ENCODE results near the gene ABCF3.

The ABCF3 gene

DNA sequence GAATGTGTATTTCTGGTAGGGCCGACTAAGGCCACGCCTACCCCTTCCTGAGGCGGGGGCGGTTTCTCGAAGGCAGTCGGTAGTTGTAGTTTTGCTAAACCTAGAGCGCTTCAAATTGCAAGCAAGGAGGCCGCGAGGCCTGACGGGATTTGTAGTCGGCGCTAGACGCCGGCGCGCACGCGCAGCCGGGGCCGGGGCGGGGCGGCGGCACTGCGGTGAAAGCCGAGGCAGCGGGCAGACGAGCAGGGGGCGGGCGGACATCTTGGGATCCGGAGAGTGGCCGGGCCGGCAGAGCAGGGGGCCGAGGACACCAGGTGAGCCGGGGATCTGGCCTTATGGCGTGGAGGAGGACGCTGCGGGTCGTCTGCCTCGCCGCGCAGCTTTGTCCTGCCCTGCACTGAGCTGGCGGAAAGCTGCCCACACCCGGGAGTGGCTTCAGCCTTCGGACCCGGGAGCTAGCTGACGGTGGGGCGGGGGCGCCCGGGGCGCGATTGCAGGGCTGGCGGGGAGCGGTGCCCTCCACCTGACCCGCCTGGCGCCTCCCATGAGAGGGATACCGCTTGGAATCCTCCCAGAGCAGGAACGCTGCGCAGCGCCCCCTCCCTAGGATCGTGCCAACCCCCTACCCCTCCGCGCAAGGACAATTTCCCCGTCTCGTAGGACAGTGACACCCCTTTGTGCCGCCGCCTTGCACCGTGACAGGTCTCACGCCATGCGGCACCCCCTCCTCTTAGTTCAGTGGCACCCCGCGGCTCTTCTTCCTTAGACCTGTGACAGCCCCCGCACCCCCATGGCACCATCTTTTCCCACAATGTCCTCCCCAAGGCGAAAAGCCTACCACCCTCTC, 11.1 kb upstream of the ABCF3 start, which contains the start of gene AP2M1:
TSS of gene AP2M1 (plus strand) at position 210 of the 847 bp plus-strand sequence. CDS start 2,139 bp downstream, outside the sequence.
- peak within 1 kb of the TSS; percentile 98 for H3K9ac ChIP-seq (ENCODE audit: low read length)
- peak; percentile 99 for DNase-seq
- peak within 1 kb of the TSS; percentile 98 to 100 for H3K18ac ChIP-seq (ENCODE audit: low read depth in 1 of 2, low read length in 2 of 2)
- peak within 1 kb of the TSS; percentile 96 to 98 for H3K4me3 ChIP-seq (ENCODE audit: insufficient read depth in 1 of 2, low read depth in 1 of 2, low read length in 2 of 2)
- H4K91ac ChIP-seq (ENCODE audit: low read length), result peak within 1 kb of the TSS; percentile 99
- no peaks in the 10 kb centered on the region for H3K9me3 ChIP-seq (ENCODE audit: control insufficient read depth, low read length)
- H2BK12ac ChIP-seq (ENCODE audit: low read length in 2 of 2), result peak within 1 kb of the TSS; percentile 49 to 89
- peak within 1 kb of the TSS; percentile 93 for H4K8ac ChIP-seq (ENCODE audit: low read length)
- H2BK15ac ChIP-seq (ENCODE audit: low read depth, poor library complexity, severe bottlenecking), result peak within 1 kb of the TSS; percentile 96
- peaks cover 16% of the 10 kb centered on the region for H3K79me1 ChIP-seq (replicated peaks; ENCODE audit: low read length, poor library complexity, severe bottlenecking)
- peaks cover 40% of the 10 kb centered on the region for H3K4me1 ChIP-seq (ENCODE audit: control insufficient read depth, insufficient read depth, low read depth, low read length)
- H3K23ac ChIP-seq (ENCODE audit: low read length in 2 of 2), result peak within 1 kb of the TSS in 1 of 2 experiments; percentile 99
- H2BK5ac ChIP-seq (ENCODE audit: low read depth, low read length, poor library complexity, severe bottlenecking), result peak within 1 kb of the TSS; percentile 94
- peak within 1 kb of the TSS; percentile 29 for H2AK5ac ChIP-seq (ENCODE audit: low read length, severe bottlenecking)
- peaks cover 47 to 48% of the 10 kb centered on the region in 2 experiments for H3K36me3 ChIP-seq (ENCODE audit: control insufficient read depth in 1 of 2, insufficient read depth in 2 of 2, low read depth in 1 of 2, low read length in 2 of 2)
- 1% methylated on average over 69 of the region's 73 CpGs for WGBS
- H3K27ac ChIP-seq (ENCODE audit: low read length, poor library complexity, severe bottlenecking), result peak within 1 kb of the TSS; percentile 92
- peak within 1 kb of the TSS; percentile 93 for H2BK120ac ChIP-seq (ENCODE audit: low read depth, low read length)
- no peaks in the 10 kb centered on the region for H3K27me3 ChIP-seq (ENCODE audit: control insufficient read depth in 1 of 2, insufficient read depth in 1 of 2, low read length in 2 of 2)
- peak within 1 kb of the TSS; percentile 83 for H2AFZ ChIP-seq (ENCODE audit: low read depth, low read length)
- H3K14ac ChIP-seq (ENCODE audit: low read length in 2 of 2), result peak within 1 kb of the TSS in 1 of 2 experiments; percentile 100
- H3K4me2 ChIP-seq (ENCODE audit: low read length, poor library complexity, severe bottlenecking), result peak within 1 kb of the TSS; percentile 62
- H3K4ac ChIP-seq (ENCODE audit: low read depth in 1 of 2, low read length in 2 of 2), result peak within 1 kb of the TSS; percentile 96 to 99

DNA sequence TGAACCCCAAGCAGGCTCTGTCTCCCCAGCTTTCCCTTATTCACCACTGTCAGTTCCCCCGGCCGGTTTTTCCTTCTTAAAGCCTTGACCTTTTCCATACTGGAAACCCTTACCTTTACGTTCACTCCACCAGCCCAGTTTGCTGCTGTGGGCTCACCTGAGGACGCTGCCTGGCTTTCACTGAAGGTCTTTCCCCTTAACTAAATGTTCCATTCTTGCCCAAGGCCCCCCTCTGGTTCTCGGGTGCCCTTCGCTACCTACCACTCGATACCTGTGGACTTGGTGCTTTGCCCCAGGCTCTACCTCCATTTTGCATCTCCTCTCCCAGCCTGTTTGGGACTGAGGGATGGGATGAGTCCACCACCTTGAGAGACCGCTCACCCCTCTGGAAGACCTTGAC, 10.5 kb upstream of the ABCF3 start:
- peaks cover 46% of the 10 kb centered on the region for H3K4me1 ChIP-seq (ENCODE audit: control insufficient read depth, insufficient read depth, low read depth, low read length)
- H2BK5ac ChIP-seq (ENCODE audit: low read depth, low read length, poor library complexity, severe bottlenecking), result no peak overlapping the region
- H3K9me3 ChIP-seq (ENCODE audit: control insufficient read depth, low read length), result no peaks in the 10 kb centered on the region
- peaks cover 11% of the 10 kb centered on the region for H3K79me1 ChIP-seq (replicated peaks; ENCODE audit: low read length, poor library complexity, severe bottlenecking)
- peak overlapping the region; percentile 98 for H3K9ac ChIP-seq (ENCODE audit: low read length)
- peaks cover 48 to 50% of the 10 kb centered on the region in 2 experiments for H3K36me3 ChIP-seq (ENCODE audit: control insufficient read depth in 1 of 2, insufficient read depth in 2 of 2, low read depth in 1 of 2, low read length in 2 of 2)
- H3K18ac ChIP-seq (ENCODE audit: low read depth in 1 of 2, low read length in 2 of 2), result peak overlapping the region; percentile 64 to 98
- no peak overlapping the region for H2AFZ ChIP-seq (ENCODE audit: low read depth, low read length)
- no peak overlapping the region for H2BK12ac ChIP-seq (ENCODE audit: low read length in 2 of 2)
- no peak overlapping the region for H3K23ac ChIP-seq (ENCODE audit: low read length in 2 of 2)
- H3K4me2 ChIP-seq (ENCODE audit: low read length, poor library complexity, severe bottlenecking), result peak overlapping the region; percentile 62
- no peak overlapping the region for H3K14ac ChIP-seq (ENCODE audit: low read length in 2 of 2)
- peak; percentile 4 for DNase-seq
- WGBS, result 7% methylated on average over 8 of the region's 8 CpGs
- H3K4me3 ChIP-seq (ENCODE audit: insufficient read depth in 1 of 2, low read depth in 1 of 2, low read length in 2 of 2), result peak overlapping the region; percentile 96 to 98
- peak overlapping the region; percentile 4 for H2AK5ac ChIP-seq (ENCODE audit: low read length, severe bottlenecking)
- H4K91ac ChIP-seq (ENCODE audit: low read length), result no peak overlapping the region
- H3K27ac ChIP-seq (ENCODE audit: low read length, poor library complexity, severe bottlenecking), result peak overlapping the region; percentile 92
- no peak overlapping the region for H2BK120ac ChIP-seq (ENCODE audit: low read depth, low read length)
- H3K4ac ChIP-seq (ENCODE audit: low read depth in 1 of 2, low read length in 2 of 2), result peak overlapping the region; percentile 37 to 99
- H2BK15ac ChIP-seq (ENCODE audit: low read depth, poor library complexity, severe bottlenecking), result no peak overlapping the region
- peak overlapping the region; percentile 32 for H4K8ac ChIP-seq (ENCODE audit: low read length)
- no peaks in the 10 kb centered on the region for H3K27me3 ChIP-seq (ENCODE audit: control insufficient read depth in 1 of 2, insufficient read depth in 1 of 2, low read length in 2 of 2)

DNA sequence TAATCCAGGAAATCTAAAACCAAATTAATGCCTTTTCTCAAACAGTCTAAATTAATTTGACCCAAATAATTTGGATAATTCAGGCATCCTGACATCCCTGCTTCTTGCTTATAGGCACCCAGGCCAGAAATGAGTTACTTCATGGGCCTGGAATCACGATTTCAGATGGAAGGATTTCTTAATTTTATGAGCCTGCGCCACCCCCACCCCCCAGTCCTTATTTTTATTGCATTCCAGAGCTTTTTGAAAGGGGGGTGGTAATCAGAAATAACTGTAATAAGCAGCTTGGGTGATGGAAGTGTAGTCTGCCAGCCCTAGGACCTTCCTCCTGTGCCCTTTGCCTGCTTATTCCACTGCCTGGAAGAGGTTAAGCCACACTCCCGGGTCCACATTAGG, 10.0 kb upstream of the ABCF3 start:
- Histone ChIP-seq H2BK5ac (ENCODE audit: low read depth, low read length, poor library complexity, severe bottlenecking) (peak overlapping the region; percentile 4), H3K27ac (ENCODE audit: low read length, poor library complexity, severe bottlenecking) (peak overlapping the region; percentile 92), H2AFZ (ENCODE audit: low read depth, low read length) (no peak overlapping the region), H3K18ac (ENCODE audit: low read depth in 1 of 2, low read length in 2 of 2) (peak overlapping the region; percentile 65 to 76), H2AK5ac (ENCODE audit: low read length, severe bottlenecking) (peak overlapping the region; percentile 42), H3K4ac (ENCODE audit: low read depth in 1 of 2, low read length in 2 of 2) (peak overlapping the region in 1 of 2 experiments; percentile 87), H3K4me2 (ENCODE audit: low read length, poor library complexity, severe bottlenecking) (peak overlapping the region; percentile 62), H3K4me1 (ENCODE audit: control insufficient read depth, insufficient read depth, low read depth, low read length) (peaks cover 42% of the 10 kb centered on the region), H2BK120ac (ENCODE audit: low read depth, low read length) (no peak overlapping the region), H3K36me3 (ENCODE audit: control insufficient read depth in 1 of 2, insufficient read depth in 2 of 2, low read depth in 1 of 2, low read length in 2 of 2) (peaks cover 48 to 50% of the 10 kb centered on the region in 2 experiments), H3K4me3 (ENCODE audit: insufficient read depth in 1 of 2, low read depth in 1 of 2, low read length in 2 of 2) (peak overlapping the region; percentile 53 to 96), H2BK12ac (ENCODE audit: low read length in 2 of 2) (peak overlapping the region in 1 of 2 experiments; percentile 60), H3K9ac (ENCODE audit: low read length) (peak overlapping the region; percentile 98), H3K79me1 (replicated peaks; ENCODE audit: low read length, poor library complexity, severe bottlenecking) (peaks cover 10% of the 10 kb centered on the region), H4K91ac (ENCODE audit: low read length) (no peak overlapping the region), H3K14ac (ENCODE audit: low read length in 2 of 2) (peak overlapping the region; percentile 48 to 76), H2BK15ac (ENCODE audit: low read depth, poor library complexity, severe bottlenecking) (no peak overlapping the region), H3K27me3 (ENCODE audit: control insufficient read depth in 1 of 2, insufficient read depth in 1 of 2, low read length in 2 of 2) (no peaks in the 10 kb centered on the region), H3K23ac (ENCODE audit: low read length in 2 of 2) (peak overlapping the region in 1 of 2 experiments; percentile 50), H4K8ac (ENCODE audit: low read length) (no peak overlapping the region), H3K9me3 (ENCODE audit: control insufficient read depth, low read length) (no peaks in the 10 kb centered on the region)
- DNase-seq, result no peak
- WGBS, result 0% methylated on average over 1 of the region's 3 CpGs
